C4-2B (cell line): Measurements from ENCODE around the gene TNFRSF19.

ENCODE experiments used
- H3K27ac ChIP-seq: fragments of 450-650 bp; 2 replicates; pipeline ENCODE4 v1.5.1; 2017
- ZFX ChIP-seq: fragments of 450-650 bp; IDR thresholded peaks from 2 replicates; pipeline ENCODE4 v1.6.1; 2017
- TF ChIP-seq, protein P1 (sequence below): fragments of 450-650 bp; conservative IDR thresholded peaks from 2 replicates; pipeline ENCODE4 v1.5.1; 2017; ENCODE audit warnings: mild to moderate bottlenecking

The TNFRSF19 gene

DNA sequence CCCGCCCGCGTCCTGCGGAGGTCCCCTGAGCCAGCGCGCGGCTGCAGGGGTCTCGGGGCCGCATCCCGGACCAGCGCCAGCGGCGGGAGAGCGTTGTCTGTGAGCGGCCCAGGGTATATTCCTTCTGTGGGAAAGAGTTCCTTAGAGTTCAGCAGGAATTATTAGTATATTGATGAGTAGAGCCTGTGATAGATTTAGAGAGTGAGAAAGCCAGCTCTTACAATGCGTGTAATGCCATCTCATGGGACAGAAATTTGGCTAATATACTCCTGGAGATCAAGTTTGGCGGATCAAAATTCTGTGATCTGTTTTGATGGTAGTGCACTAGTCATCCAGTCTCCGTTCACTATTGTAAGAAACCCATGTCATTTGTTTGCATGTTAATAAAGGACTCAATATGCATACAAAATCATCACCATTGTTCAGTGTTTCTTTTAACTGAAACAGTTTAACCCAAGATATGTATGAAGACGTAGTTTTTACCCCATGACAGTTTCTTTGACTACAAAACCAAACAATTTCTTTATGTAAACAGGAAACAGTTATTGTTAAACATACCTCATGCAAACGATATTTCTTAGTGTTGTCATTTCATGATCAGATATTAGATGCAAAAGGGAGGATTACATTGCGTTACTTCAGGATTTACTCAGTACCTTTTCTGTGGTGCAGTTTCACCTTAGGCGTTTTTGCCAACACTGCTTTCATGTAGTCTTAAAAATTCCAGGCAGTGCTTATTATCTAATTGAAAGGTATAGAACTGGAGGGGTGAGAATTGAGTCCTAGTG, 9.9 kb downstream of the TNFRSF19 start:
- TF ChIP-seq, protein P1, sequence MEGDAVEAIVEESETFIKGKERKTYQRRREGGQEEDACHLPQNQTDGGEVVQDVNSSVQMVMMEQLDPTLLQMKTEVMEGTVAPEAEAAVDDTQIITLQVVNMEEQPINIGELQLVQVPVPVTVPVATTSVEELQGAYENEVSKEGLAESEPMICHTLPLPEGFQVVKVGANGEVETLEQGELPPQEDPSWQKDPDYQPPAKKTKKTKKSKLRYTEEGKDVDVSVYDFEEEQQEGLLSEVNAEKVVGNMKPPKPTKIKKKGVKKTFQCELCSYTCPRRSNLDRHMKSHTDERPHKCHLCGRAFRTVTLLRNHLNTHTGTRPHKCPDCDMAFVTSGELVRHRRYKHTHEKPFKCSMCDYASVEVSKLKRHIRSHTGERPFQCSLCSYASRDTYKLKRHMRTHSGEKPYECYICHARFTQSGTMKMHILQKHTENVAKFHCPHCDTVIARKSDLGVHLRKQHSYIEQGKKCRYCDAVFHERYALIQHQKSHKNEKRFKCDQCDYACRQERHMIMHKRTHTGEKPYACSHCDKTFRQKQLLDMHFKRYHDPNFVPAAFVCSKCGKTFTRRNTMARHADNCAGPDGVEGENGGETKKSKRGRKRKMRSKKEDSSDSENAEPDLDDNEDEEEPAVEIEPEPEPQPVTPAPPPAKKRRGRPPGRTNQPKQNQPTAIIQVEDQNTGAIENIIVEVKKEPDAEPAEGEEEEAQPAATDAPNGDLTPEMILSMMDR: no peak
- no peak for TF ChIP-seq ZFX
- H3K27ac ChIP-seq: peak overlapping the region; percentile 69

DNA sequence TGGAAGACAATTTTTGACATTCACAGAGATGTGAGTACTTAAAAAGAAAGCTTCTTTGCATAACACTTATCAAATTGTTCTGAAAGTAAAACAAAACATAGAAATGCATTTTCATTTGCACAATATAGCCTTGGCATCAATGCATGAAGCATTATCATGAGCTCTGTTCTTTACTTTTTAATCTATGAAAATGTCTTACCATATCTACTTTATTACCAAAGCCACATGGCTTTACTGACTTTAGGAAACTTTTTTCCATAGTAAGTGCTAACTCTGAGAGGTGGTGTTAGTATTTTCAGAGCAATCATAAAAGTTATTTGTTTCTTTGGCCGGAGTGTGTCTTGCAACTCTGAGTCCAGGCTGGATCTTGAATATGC, 10.5 kb downstream of the TNFRSF19 start:
- H3K27ac ChIP-seq: peak overlapping the region; percentile 24; the same call in 1 of the 2 replicates
- TF ChIP-seq ZFX: no peak
- TF ChIP-seq, protein P1: no peak

DNA sequence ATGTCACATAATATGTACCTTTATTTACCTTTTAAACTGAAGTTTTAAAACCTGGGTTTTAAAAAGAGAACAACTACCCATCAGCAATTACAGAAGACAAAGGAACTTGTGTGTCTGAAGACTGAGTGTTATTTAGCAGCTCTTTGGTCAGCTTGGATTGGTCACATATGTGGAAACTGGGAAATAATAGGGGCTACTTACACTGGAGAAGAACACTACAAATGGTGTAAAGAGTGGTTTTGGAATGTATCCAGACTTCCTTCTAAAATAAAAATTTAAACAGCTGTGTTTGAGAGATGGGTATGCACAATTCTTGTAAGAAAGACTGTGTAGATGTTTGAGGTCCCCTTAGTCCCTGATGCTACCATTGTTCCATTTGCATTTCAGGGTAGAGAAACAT, 13.3 kb downstream of the TNFRSF19 start:
- H3K27ac ChIP-seq: no peak overlapping the region
- TF ChIP-seq ZFX: no peak
- TF ChIP-seq, protein P1: no peak

DNA sequence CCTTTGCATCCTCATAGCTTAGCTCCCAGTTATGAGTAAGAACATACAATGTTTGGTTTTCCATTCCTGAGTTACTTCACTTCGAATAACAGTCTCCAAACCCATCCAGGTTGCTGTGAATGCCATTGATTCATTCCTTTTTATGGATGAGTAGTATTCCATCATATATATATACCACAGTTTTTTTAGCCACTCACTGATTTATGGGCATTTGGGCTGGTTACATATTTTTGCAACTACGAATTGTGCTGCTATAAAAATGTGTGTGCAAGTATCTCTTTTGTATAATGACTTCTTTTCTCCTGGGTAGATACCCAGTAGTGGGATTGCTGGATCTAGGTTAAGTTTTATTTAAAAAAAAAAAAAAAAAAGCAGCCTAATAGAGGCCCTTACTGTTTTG, 14.1 kb downstream of the TNFRSF19 start:
- TF ChIP-seq, protein P1: no peak
- TF ChIP-seq ZFX: no peak
- H3K27ac ChIP-seq: no peak overlapping the region

DNA sequence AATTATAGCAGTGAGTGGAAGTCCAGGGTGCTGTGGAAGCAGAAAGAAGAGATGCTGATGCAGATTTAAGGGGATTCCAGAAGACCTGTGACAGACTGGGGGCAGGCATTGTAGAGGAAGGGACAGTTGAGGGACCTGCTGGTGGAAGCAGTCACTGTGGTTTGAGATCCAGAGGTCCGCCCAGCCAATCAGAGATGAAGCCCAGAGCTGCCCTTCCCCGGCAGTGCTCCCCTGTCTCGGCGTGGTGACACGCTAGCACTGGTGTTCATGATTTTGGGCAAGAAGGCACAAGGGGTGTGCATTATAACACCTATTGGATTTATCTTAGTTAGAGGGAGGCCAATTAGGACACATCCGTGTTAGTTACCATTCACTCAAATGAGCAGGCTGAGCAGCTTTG, 16.1 kb downstream of the TNFRSF19 start:
- TF ChIP-seq, protein P1: no peak
- TF ChIP-seq ZFX: no peak
- no peak overlapping the region for H3K27ac ChIP-seq

DNA sequence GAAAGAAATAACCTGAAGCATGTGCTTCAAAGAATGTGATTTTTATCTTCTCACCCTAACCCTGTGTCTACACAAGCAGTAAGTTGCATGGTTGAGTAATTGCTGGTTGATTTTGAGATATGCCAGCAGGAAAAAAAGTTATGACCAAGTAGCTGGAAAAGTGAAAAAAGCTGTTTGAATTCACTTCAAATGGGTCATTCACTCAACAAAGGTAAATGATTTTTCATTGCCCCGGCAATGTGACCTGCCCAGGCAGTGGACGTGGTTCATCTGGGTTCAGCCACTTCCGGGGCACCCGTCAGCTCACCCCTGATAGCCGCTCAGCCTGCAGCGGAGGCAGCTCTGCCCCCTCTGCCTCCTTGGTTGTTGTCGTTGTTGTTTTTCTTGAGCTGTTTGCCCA, 18.5 kb downstream of the TNFRSF19 start:
- TF ChIP-seq, protein P1: no peak
- no peak for TF ChIP-seq ZFX
- no peak overlapping the region for H3K27ac ChIP-seq

DNA sequence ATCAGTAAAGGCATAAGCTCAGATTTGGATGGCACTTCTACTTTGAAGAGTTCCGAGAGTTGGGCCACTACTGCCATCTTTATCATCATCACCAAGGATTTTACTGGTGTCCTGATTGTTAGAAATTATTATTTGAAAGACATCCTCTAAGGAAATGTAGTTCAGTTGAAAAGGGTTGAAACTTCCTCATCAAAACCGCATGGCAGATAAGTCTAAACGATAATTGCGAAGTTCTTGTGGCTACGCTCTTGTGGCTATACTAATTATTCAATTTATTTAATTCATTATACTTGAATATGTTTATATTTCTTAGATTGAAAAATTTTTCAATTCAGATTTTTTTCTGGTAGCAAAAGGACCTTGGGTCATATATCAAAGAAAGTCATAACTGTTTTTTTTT, 22.4 kb downstream of the TNFRSF19 start:
- TF ChIP-seq ZFX: no peak
- TF ChIP-seq, protein P1: no peak; the same call in 1 of the 2 replicates
- H3K27ac ChIP-seq: no peak overlapping the region
